Prostate gland (tissue), 2 donors: ENCODE data around the gene SGK1.

Experiments used
- CTCF ChIP-seq, 4 experiments: fragments of 200-600 bp in 2 of 4; fragments of 450-650 bp in 2 of 4; sonication (generic) in 2 of 4; IDR thresholded peaks; 1 replicate in 3 of 4; 2 replicates in 1 of 4; pipeline ENCODE4 v1.5.1; 2016 to 2019; ENCODE audit warnings: antibody characterized with exemption in 4 of 4, mild to moderate bottlenecking in 2 of 4, moderate library complexity in 2 of 4
- POLR2A ChIP-seq: fragments of 450-650 bp; IDR thresholded peaks from one replicate; pipeline ENCODE4 v1.6.1; 2016; ENCODE audit warnings: antibody characterized with exemption, mild to moderate bottlenecking
- POLR2AphosphoS5 ChIP-seq: sonication (generic); formaldehyde crosslinking; IDR thresholded peaks from one replicate; pipeline ENCODE4 v1.6.1; 2017; ENCODE audit warnings: antibody characterized with exemption

GRCh38 chr6:134318236-134318973 is 493 bp upstream of the SGK1 start:
- TF ChIP-seq CTCF (IDR thresholded peaks at IDR 0.05) (no peak), POLR2A (no peak), POLR2AphosphoS5 (no peak)
